ENCODE data around the gene MYL4. TPM values are rescaled to one million over a fixed set of nuclear protein-coding genes. Genes with fewer than 3 reads are reported as not detected.
A peak's percentile ranks its signal among the peaks of the same experiment; 100 is the strongest.

Gene MYL4
- total RNA-seq, 1 experiment from 2014 or later = not detected

DNA sequence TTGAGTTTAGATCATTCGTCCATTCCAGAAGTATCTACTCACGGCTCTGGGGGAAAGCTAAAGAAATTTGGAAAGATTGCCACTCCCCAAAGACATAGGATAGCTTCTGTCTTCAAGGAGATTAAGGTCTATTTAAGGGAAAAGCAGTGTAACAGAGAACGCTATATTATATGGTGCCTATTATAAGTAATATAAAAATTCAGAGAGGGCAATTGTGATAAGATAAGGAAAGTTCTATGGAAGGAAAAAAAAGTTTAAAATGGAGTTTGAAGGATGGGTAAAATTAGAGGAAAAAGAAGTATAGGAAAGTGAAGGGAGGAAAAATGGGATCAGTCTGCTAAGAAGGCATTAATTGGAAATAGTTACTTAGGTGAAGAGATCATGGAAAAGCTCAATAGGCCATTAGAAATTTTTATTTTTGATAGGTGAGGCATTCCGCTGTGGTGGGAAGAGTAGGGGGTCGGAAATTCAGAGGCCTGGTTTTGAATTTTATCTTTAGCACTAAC is 19.4 kb upstream of the MYL4 start:
- in situ Hi-C loops (cut with HindIII; ENCODE audit: low pct_unique_long_range_greater_than_20kb, low sequenced_read_pairs) = no loop called here
- no peak for DNase-seq (ENCODE audit: low read depth)

DNA sequence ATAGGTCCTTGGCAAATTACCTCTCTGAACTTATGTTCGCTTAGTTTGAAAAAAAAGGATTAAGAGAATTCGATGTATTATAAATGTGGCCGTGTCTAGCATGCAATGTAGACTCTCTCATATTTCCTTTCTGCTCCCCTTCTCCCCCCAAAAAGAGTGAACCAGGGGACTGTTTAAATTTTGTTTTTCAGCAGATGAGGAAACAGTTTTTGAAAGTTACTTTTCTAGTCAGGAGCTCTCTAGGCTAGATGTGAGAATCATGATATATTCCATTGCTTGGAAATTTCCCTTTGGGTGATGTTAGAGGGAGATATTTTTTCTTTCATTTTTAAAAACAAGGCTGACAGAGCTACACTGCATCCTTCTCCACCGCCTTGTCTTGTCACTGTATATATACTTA is 18.9 kb upstream of the MYL4 start:
- in situ Hi-C loops (cut with HindIII; ENCODE audit: low pct_unique_long_range_greater_than_20kb, low sequenced_read_pairs) = no loop called here
- DNase-seq (ENCODE audit: low read depth) = no peak

DNA sequence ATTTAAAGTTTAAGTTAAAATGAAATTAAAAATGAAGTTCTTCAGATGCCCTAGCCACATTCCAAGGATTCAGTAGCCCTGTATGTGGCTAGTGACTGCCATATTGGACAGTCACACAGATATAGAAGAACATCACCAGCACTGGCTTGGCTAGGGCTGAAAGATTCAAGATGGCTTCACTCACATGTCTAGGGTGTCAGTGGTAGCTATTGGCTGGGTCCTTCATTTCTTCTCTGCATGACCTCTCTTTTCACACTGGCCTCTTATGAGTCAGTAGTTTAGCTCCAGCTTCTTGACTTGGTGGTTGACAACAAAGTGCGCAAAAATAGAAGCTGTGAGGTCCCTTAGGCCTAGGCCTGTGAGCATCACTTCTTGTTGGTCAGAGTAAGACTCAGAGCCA is 18.4 kb upstream of the MYL4 start:
- DNase-seq (ENCODE audit: low read depth) = no peak
- in situ Hi-C loops (cut with HindIII; ENCODE audit: low pct_unique_long_range_greater_than_20kb, low sequenced_read_pairs) = no loop called here

DNA sequence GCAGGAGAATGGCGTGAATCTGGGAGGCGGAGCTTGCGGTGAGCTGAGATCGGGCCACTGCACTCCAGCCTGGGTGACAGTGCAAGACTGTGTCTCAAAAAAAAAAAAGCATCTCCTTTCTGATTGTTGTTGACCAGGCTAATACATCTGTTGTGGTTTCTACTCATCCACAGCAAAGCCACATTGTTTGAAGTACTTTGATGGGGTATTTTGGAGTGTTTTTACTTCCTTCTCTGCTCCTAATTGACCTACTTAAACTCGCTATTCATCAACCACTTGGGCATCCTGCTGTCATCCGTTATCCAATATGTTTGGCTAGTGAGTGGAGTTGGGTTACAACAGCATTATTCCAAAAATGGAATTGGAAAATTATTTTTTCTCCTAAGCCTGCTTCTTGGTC is 16.6 kb upstream of the MYL4 start:
- in situ Hi-C loops (cut with HindIII; ENCODE audit: low pct_unique_long_range_greater_than_20kb, low sequenced_read_pairs) = no loop called here
- DNase-seq (ENCODE audit: low read depth) = no peak

DNA sequence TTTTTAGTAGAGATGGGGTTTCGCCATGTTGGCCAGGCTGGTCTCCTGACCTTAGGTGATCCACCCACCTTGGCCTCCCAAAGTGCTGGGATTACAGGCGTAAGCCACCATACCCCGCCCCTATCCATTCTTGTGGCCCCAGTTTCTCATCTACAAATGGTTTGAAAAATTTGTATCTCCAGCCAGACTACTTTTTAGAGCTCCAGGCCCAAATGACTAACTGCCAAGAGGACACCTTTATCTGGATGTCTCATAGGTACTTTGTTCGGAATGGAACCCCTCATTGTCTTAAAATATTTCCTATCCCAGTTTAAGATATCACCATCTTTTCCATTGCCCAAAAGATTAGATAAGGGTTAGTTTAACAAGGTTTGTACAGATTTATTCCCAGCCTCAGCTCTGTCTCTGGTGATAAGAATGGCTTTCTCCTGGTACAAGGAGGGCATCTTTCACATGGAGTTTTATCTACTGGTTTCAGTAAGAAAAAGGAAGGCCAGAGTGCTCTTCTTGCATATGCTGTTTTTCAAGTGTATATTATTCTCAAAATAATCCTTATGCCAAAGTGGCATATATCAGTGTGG is 15.1 kb upstream of the MYL4 start:
- DNase-seq (ENCODE audit: low read depth) = no peak
- in situ Hi-C loops (cut with HindIII; ENCODE audit: low pct_unique_long_range_greater_than_20kb, low sequenced_read_pairs) = no loop called here

DNA sequence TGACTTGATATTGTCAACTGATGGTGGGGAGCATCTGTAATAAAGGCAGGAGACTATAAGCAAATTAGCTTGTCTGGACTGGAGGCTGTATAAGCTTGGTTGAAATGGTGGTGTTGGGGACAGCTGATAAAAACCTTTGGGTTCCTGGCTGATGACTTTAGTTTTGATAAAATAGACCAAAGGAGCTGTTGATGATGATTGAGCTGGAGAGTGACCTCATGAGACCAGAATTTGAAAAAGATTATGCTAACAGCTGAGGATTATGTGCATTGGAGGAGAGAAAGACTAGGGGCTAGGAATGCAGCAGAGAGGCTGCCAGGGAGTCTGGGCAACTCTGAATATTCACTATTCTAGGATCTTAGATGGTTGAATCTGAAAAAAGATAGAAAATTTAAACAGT is 11.3 kb upstream of the MYL4 start:
- DNase-seq (ENCODE audit: low read depth) = no peak
- in situ Hi-C loops (cut with HindIII; ENCODE audit: low pct_unique_long_range_greater_than_20kb, low sequenced_read_pairs) = no loop called here

DNA sequence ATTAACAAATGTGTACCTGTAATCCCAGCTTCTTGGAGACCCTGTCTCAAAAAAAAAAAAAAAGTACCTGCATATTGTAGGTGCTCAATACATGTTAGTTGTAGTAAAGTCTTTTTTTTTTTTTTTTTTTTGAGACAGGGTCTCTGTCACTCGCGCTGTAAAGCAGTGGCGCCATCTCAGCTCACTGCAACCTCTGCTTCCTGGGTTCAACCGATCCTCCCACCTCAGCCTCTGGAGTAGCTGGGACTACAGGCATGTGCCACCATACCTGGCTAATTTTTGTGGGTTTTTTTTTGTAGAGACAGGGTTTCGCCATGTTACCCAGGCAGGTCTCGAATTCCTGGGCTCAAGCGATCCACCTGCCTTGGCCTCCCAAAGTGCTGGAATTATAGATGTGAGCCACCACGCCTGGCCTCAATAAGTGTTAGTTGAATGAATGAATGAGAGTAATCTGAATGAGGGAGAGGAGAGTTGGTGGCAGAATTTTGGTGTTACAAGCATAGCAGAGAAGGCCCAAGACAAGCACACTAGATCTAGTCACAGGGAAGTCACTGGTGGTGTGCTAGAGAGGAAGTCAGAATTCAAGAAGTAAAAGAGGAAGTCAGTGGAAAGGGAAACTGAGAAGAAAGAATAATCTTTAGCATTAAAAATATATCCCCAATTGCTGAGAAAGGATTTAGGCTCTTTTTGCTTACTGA is 9.4 kb upstream of the MYL4 start:
- in situ Hi-C loops (cut with HindIII; ENCODE audit: low pct_unique_long_range_greater_than_20kb, low sequenced_read_pairs) = no loop called here
- no peak for DNase-seq (ENCODE audit: low read depth)

DNA sequence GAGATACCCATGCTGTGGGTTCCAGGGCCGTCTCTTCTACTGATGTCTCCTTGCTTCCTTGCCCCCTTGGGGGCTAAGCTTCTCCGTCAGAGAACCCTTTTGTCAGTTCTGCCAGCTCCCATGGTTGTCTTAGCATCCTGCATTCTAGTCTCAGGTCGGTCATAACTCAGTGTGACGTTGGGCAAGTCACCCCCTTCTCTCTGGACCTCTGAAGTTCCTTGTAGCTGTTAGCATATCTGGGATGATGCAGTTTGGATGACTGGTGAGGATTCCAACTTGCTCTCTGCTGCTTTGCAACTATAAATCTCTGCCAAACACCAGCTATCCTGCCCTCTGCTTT is 8.9 kb upstream of the MYL4 start:
- DNase-seq (ENCODE audit: low read depth) = no peak
- in situ Hi-C loops (cut with HindIII; ENCODE audit: low pct_unique_long_range_greater_than_20kb, low sequenced_read_pairs) = no loop called here

DNA sequence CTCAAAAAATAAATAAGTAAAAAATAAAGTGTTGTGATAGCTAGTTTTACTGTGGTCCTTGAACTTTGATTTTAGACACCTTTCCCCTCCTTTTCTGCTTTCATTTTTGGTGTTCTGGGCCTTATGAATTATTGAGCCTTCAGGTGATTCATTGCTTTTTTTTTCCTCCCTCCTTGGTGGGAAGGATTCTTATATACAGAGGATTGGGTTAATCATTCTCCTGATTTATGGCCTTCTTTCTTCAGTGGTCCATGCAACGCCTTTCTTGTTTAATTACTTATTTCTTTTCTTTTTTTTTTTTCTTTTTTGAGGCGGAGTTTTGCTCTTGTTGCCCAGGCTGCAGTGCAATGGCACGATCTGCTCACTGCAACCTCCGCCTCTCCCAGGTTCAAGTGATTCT is 8.0 kb upstream of the MYL4 start:
- peak; percentile 87 for DNase-seq (ENCODE audit: low read depth)
- in situ Hi-C loops (cut with HindIII; ENCODE audit: low pct_unique_long_range_greater_than_20kb, low sequenced_read_pairs) = no loop called here

DNA sequence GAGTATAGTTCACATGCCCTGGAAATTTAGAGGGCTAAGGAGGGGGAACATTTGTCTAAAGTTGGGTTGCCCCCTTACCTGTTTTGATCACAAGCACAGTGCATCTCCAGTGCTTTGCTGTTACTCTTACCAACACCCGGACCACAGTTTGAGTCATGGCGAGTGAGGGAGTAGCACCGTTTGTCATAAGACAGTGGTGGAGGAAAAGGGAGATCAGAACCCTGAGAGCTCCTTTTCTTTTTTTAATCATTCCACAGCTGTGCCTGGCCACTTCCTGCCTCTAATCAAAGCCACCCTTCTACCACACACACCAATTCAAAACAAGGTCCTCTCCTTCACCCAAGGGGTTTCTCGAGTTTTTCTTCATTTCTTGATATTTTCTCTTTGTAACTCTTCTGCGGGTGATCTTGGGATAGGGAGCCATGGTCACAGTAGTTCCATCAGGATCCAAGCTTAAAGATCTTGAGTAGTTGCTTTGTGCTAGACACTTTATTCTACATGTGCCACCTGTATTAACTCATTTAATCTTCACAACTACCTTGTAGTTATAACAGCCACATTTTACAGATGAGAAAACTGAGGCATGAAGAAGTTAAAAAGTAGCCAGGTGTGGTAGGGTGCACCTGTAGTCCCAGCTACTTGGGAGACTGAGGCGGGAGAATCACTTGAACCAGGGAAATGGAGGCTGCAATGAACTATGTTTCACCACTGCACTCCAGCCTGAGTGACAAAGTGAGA is 5.0 kb upstream of the MYL4 start:
- in situ Hi-C loops (cut with HindIII; ENCODE audit: low pct_unique_long_range_greater_than_20kb, low sequenced_read_pairs) = no loop called here

DNA sequence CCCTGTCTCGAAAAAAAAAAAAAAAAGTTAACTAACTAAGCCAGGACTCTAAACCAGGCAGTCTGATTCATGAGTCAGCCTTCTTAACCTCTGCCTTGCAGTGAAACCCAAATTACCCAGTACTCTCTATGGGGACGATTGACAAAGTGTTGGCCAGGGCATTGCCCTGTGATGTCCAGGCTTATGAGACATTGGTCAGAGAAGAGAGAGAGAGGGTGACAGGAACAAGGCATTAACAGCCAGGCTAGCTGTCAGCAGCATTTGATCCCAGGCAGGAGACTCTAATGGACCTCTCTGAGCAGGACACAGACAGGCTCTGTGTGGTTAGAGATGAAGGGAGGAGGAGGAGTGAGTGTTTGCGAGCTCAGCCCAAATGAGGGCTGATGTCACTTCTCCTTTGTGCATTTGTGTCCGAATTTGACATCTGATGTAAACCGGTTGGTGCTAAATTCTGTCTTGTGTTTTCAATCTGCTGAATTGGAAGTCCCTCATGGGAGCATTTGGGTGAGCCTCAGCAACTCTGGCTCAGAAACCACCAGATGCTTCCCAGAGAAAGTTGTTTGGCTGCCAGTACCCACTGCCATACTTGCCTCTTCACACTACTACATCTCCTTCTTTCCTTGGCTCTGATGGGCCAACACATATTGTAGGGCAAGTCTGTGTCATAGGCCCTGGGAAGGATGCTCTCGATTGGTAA is 4.3 kb upstream of the MYL4 start:
- DNase-seq (ENCODE audit: low read depth) = peak; percentile 66
- in situ Hi-C loops (cut with HindIII; ENCODE audit: low pct_unique_long_range_greater_than_20kb, low sequenced_read_pairs) = no loop called here

More for the DNA sequence above, 5.0 kb upstream of the MYL4 start:
- DNase-seq (ENCODE audit: low read depth) = no peak

DNA sequence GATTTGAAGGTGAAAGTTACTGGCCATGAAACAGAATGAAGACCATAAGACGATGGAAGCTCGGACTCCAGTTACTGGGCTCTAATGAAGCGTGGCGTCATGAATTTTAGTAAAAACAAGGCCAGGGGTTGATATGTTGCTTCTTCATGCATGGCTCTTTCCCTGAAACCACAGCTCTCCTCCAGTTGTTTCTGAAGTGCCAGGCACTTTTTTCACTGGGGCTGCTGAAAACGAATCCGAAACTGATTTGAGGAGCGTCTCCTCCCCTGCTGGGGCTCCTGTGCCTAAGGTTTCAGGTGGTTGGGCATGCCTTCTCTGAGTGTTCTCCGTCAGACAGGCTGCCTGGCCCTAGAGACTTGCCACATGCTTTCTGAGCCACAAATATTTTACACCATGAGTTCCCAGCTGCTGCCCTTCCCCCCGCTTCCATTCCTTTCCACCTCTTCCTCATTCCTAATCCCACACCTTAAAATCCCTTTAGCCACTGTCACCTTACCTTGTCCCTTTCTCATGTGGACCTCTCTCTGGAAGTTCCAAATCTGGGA is 3.7 kb upstream of the MYL4 start:
- in situ Hi-C loops (cut with HindIII; ENCODE audit: low pct_unique_long_range_greater_than_20kb, low sequenced_read_pairs) = no loop called here

DNA sequence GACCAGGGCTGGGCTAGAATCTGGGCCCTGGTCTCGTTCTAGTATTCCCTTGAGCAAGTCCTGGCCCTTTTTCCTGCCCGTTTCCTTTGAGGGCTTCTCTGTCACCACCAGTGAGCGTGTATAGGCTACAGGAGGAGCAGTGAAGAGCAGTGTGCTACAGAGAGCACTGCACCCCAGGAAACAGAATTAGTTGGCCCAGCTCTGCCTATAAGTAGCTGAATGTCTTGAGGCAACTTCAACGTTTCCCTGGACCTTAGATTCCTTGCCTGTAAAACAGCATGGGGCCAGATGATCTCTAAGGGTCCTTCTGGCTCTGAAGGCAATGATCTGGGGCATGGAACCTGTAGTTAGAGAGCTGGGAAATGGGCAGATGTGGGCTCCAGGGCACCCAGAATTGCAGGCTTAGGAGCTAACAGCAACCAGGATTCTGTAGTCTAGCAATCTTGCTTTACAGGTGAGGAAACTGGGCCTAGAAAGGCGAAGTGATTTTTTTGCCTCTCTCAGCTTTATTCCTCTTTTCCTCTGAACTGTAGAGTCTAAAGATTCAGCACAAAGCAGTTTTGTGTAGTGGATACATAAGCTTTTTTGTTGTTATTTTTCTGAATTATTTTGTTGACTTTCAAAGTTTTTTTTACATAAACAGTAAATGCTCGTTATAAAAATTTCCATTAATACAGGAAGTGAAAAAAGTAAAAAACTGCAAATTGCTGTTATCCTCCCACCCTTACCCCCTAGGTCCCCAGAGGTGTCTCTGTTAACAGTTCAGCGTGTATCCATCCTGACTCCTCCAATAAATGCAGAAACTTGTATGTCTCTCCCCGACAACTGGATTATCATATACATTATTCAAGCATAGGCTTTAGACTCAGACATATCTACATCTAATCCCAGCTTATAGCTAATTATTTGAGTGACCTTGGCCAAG is 1.7 kb upstream of the MYL4 start:
- in situ Hi-C loops (cut with HindIII; ENCODE audit: low pct_unique_long_range_greater_than_20kb, low sequenced_read_pairs) = no loop called here
- no peak for DNase-seq (ENCODE audit: low read depth)

More for the DNA sequence above, 3.7 kb upstream of the MYL4 start:
- peak; percentile 91 for DNase-seq (ENCODE audit: low read depth)

DNA sequence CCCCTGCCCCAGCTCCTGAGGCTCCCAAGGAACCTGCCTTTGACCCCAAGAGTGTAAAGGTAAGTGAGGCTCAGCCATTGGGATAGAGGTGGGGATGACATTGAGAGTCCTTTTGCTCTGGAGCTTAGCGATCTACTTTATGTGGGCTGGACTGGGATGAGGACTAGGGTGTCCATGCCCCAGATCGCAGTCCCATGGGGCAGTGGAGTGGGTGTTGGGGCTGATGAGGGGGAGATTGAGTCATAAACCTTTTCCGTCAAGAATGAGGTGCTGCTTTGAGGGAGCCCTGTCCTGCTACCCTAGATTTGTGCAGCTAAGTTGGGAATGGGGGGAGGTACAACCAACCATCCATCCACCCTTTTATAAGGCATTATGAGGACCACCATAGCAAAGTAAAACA is 351 bp downstream of the MYL4 start:
- in situ Hi-C loops (cut with HindIII; ENCODE audit: low pct_unique_long_range_greater_than_20kb, low sequenced_read_pairs) = no loop called here
- no peak for DNase-seq (ENCODE audit: low read depth)

DNA sequence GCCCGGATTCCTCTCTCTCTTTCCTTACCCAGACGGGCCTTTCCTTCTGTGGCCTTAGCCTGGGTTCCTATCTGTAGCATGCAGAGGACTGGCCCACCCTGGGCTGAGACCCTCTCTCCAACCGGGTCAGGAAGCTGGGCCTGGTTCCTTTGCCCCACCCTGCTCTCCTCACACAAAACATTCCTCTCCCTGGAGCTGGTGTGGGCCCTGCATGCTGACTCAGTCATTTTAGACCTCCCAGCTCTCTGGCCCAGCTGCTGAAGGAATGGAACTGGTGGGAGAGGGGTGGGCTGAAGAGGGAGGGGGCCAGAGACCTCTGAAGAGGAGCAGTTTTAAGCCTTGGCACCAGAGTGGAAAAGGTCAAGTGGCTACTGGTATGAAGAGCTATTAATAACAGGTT is 957 bp downstream of the MYL4 start:
- DNase-seq (ENCODE audit: low read depth) = no peak
- in situ Hi-C loops (cut with HindIII; ENCODE audit: low pct_unique_long_range_greater_than_20kb, low sequenced_read_pairs) = no loop called here

DNA sequence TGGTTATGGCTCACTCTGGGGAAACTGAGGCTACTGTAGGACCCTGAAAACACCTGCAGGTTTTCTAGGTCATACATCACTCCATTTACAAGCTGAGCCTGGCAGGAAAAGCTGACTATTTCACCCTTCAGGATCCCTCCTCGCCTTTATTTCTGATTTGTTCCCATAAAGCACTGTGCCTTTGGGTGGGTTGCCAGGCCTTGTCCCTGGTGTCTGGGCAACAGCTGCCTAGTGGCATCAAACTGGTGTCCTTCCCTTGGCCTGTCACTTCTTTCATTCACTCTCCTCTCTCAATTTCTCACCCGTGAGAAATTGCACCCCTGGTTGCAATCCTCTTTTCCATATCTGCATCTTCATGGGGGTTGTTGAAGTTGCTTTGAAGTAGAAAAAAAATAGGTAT is 1.6 kb downstream of the MYL4 start:
- in situ Hi-C loops (cut with HindIII; ENCODE audit: low pct_unique_long_range_greater_than_20kb, low sequenced_read_pairs) = no loop called here

DNA sequence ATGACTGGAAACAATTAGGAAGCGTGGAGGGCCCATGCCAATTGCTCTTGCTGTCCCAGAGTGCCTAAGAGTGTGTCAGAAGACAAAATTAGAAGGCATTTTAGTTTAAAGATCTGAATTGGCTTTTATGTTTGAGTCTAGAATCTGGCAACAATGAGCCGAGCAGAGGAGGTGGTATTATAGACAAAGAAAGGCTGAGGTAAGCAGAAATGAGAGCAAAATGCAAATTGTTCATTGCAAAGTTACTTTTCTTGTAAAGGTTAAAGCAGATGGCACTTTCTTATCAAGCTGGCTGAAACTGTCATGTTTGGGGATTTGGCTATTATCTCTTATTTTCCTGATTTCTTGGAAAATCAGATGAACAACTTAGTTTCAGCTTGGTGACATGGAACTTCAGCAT is 3.3 kb downstream of the MYL4 start:
- DNase-seq (ENCODE audit: low read depth) = no peak
- in situ Hi-C loops (cut with HindIII; ENCODE audit: low pct_unique_long_range_greater_than_20kb, low sequenced_read_pairs) = no loop called here

More for the DNA sequence above, 1.6 kb downstream of the MYL4 start:
- DNase-seq (ENCODE audit: low read depth) = no peak

DNA sequence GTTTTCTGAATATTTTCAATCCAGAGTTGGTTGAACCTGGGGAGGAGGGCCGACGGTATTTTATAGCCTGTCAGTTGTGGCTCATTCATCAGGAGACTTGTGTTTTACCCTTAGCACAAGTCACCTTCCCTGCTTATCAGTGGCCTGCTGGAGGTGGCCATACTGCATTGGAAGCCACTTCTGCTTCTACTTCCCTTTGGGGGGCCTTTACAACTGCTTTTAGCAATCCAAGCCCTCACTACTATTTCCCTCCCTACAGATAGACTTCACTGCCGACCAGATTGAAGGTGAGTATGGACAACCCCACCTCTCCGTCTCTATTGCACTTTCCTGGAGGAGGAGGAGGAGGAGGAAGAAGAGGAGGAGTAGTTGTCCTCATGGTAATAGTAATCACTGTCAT is 4.4 kb downstream of the MYL4 start:
- DNase-seq (ENCODE audit: low read depth) = no peak
- in situ Hi-C loops (cut with HindIII; ENCODE audit: low pct_unique_long_range_greater_than_20kb, low sequenced_read_pairs) = no loop called here

All from Caki2 (cell line).